Stimulated activated CD8-positive, alpha-beta memory T cell treated with anti-CD3 and anti-CD28 coated beads, Interleukin-7, amount 100 ng/mL, for 4 hours (primary cell): ENCODE results near the gene C1QTNF2.

Experiments
- DNase-seq, 2 donors: peaks; one replicate each; pipeline ENCODE4 v3.0.0-alpha.2; 2020; ENCODE audit warnings: low read depth in 2 of 2

C1QTNF2 gene

GRCh38 chr5:160375166-160375565 lies 4.7 kb upstream of the C1QTNF2 start:
- no peak for DNase-seq

DNA sequence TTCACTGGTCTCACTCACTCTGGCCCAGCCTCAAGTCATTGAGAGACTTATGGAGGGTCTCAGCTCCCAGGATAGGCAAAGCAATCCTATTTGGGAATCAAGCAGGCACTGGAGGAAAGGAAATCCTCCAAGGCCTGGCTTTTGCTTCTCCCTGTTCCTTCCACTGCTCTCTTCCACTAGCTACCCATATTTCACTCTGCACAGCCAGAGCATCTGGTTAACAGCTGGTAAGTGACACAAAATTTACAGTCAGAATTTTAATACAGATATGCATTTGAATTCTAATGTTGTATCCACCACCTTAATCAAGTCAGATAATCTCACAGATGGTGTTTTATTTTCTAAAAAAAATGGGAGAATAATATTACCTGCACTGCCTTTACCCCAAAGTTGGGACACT lies 868 bp upstream of the C1QTNF2 start:
- DNase-seq, result no peak

GRCh38 chr5:160370713-160371034 lies 248 bp upstream of the C1QTNF2 start:
- DNase-seq, result no peak

DNA sequence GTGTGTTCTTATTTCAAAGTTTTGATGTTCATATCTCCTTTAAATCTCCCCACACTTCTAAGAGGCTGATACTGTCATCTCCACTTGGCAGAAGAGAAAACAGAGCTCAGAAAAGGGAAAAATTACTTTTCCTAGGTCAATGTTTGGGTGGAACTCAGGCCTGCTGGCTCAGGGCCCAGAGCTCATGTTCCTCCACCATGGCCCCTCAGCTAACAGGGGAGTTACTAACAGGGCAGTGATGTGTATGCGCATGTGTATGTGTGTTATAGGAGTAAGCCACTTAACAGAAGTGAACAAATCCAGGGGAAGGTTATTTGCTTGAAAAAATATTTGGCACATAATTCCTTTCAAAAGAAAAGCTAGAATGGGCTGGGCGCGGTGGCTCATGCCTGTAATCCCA lies 2.5 kb downstream of the C1QTNF2 start:
- no peak for DNase-seq

- DNase-seq, result no peak
Observed at GRCh38 chr5:160367261-160367660, 3.2 kb downstream of the C1QTNF2 start.

DNA sequence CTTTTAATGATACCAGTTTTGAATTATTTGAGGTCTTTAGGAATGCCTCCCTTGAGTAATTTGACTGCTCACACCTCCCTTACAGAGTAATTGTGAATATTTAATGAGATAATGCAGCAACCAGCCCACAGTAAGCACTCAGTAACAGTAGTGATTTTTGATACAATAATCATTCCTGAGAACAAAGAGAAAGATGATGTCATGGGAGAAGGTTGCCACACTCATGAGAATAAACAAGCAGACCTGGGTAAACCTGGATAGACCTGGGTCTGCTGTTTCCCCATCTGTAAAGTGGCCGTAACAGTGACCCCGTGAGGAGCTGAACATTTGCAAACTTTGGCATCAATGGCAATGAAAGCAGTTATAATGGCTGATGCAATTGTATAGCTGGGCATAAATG lies 4.2 kb downstream of the C1QTNF2 start:
- no peak for DNase-seq

DNA sequence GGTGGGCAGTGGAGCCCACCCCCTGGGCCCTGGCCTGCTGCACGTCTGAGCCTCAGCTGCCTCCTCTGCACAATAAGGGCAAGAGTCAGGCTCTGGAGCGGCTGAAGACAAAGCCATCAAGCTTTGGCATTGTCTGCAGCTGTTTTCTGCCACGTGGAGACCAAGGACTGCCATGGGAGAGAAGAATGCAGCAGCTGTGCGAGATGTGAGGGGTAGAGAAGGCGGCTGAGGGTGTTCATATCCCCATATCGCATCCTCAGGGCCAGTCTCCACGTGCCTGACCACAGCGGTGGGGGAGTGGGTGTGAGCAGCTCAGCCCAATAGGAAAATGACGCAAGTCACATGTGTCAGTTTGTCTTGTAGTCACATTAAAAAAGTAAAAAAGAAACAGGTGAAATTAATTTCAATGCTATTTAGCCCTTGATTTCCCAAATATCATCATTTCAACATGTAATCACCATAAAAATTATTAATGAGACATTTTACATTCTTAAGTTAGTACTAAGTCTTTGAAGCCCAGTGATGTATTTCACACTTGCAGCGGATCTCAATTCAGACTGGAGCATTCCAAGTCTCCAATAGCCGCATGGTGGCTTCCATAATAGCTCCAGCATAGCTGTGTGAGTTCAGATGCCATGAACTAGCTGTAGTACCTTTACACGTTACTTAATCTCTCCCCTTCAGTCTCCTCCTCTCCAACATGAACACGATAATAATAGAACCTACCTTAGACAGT lies 6.6 kb downstream of the C1QTNF2 start:
- DNase-seq, result no peak

DNA sequence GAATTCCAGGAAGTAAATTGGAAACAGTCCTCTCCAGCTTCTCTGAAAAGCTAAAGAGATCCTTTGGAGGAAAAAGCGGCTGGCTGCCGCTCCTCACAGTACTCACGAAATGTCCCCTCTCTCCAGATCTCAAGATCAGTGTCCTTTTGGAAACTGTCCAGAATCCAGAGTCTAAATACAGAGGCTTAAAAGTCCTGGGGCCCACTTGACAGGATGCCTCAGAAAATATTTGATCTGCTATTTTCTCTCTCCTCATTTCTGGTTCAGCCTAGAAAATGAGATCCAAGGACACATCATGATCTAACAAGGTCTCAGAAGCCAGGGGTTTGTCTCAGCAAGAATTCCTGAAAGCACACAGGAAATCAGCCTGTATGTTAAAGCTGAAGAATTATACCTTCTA lies 7.2 kb downstream of the C1QTNF2 start:
- no peak for DNase-seq

- DNase-seq, result no peak
Observed at GRCh38 chr5:160361624-160362228, 8.7 kb downstream of the C1QTNF2 start.

DNA sequence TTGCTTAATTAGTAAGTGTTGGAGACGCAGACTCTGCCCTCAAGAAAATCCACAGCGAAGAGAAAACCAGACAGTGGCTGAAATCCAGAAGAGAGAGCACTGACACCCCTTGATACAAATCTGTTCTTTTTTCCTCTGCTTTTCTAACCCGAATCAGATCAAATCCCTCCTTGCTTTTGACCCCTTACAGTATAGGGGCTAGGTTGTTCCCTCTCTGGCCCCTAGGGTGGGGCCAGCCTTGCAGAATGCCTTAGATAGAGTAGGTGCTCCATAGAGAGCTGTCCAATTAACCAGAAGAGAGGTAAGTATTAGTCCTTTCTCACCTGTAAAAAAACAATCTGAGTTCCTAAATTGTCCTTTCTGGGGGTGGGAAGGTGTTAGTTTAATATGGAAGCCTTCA lies 10.1 kb downstream of the C1QTNF2 start:
- no peak for DNase-seq

- DNase-seq, result no peak
Observed at GRCh38 chr5:160359816-160360215, 10.6 kb downstream of the C1QTNF2 start.

DNA sequence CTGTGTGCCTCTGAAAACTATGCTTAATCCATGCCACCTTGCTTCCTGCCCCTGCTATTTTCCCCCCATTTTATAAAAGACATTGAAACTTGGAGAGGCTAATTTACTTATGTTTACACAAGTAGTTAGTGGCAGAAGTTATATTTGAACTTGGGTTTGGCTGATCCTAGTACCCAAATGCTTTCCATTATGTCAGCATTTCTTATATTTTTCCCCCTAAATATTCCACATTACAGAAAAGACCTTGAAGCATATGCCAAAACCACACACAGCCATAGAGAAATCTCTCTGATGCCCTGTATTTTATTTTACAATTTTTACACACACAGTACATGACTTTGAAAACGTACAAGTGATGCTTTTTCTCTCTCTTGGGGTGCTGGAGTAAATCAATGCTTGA lies 11.2 kb downstream of the C1QTNF2 start:
- no peak for DNase-seq

- no peak for DNase-seq
Observed at GRCh38 chr5:160357861-160358411, 12.5 kb downstream of the C1QTNF2 start.

DNA sequence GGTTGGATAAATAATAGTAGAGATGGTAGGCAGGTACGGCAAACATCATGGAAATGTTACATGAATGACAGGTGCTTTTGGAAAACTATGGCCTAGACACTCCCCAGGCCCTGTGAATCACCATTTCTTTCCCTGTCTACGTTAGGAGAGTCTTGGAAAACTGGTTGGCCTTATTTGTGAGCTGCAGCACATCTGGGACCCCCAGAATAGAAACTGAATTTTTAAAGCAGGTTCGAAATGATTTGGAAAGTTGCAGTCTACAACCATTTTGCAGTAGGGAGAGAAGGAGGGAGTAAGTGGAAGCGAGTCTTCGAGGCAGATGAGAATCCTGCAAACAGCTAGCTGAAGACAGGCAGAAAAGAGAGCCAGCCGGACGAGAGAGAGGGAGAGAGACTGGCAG lies 13.0 kb downstream of the C1QTNF2 start:
- no peak for DNase-seq

GRCh38 chr5:160356550-160357347 lies 13.7 kb downstream of the C1QTNF2 start:
- no peak for DNase-seq

DNA sequence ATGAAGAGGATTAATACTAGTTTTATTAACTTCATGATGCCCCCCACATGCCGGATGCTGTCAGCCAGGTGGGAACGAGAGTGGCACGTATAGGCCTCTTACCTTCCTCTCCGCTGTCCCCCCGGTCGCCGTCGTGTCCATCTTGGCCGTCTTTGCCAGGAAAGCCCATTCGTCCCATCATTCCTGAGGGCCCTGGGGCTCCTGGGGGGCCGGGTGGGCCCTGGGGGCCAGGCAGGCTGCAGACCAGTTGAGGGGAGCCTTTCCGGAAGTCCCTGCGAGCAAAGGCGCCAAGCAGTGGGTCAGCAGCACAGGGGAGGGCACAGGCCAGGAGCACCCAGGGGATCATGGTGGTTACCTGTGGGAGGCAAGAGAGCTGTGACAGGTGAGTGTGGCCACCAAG lies 15.8 kb downstream of the C1QTNF2 start:
- DNase-seq, result no peak

DNA sequence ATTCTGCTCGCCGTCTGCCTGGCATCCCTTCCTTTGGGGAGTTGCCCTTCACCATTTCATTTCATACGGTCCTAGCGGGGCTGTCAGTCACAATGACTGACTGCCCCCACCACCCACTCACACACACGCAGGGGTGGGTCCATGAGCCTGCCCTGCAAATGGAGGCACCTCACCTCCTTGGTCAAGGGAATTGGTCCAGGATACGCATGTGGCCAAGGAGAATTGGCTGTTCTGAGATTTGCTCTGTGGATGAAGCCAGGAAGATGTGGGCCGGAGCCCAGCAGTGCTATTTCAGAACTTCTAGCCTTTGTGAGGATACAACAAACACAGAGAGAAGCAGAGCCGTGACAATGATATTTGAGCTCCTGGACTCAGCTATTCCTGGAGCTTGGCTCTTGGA lies 17.0 kb downstream of the C1QTNF2 start:
- DNase-seq, result no peak

DNA sequence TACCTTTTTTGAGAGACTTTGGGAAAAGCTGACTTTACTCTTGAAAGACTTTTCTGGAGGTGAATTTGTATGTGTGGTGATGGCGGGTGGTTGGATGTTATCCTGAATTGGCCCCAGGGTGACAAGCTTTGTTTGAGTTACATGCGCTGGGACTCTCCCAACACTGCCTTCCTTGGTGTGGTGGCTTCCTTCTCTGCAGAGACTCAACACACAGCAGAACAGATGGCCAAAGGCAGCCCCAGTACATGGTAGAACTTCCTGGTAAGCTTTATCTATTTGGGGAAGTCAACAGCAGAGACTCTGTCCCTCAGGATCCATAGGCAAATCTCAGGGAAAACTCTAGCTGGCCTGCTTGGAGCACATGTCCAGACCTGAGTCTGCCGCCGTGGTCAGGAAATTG lies 18.1 kb downstream of the C1QTNF2 start:
- no peak for DNase-seq

- DNase-seq, result no peak
Observed at GRCh38 chr5:160349935-160350303, 20.5 kb downstream of the C1QTNF2 start.

DNA sequence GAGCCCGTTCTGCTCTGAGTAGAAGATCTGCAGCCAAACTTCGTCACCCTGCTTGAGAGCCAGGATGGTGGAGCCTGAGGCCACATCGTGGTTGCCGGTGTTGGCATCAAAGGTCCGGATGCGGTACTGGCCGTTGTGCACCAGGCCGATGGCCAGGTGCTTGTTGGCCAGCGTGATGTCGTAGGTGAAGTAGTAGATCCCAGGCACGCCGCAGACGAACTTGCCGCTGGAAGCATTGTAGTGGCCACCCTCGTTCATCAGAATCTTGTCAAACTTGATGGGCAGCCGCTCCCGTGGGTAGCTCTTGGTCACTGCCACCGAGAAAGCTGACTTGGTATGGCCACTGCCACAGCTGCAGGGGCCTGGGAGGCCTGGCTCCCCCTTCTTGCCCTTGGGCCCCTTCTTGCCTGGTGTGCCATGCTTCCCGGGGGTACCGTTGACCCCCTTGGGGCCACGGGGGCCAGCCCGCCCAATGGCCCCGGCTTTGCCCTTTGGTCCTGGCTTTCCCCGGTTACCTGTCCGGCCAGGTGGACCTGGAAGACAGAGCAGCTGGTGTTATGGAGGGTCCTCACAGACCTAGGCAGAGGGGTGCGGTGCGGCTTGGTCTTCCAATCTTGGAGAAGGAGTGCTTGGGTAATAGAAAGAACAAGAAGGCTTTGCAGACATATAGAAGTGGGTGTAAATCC lies 21.0 kb downstream of the C1QTNF2 start:
- no peak for DNase-seq

- DNase-seq, result no peak
Observed at GRCh38 chr5:160348080-160348479, 22.3 kb downstream of the C1QTNF2 start.

DNA sequence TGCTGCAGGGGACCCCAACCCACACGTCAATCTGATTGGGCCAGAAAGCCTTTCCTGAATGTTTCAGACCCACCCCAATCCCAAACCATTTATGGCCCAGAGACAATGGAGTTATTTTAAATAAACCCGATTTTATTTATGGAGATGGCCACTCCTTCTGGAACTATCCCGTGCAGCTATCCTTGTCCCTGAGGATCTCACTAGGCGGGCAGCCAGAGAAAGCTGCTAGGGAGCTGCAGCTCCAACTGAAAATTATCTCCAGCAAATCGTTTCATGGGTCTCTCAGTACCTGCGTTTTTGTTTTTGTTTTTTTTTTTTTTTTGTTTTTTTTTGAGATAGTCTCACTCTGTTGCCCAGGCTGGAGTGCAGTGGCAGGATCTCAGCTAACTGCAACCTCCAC lies 23.0 kb downstream of the C1QTNF2 start:
- no peak for DNase-seq
